Measurements from ENCODE around the gene PRDM2.

The PRDM2 gene

GRCh38 chr1:13760921-13761320 lies 60.9 kb downstream of the PRDM2 start:
- Histone ChIP-seq H3K79me2 (ENCODE audit: insufficient read depth, low read length) (peaks cover 100% of the 10 kb centered on the region), H2AFZ (ENCODE audit: low read depth, low read length, severe bottlenecking) (no peak overlapping the region), H3K27ac (ENCODE audit: low read depth, low read length) (no peak overlapping the region), H3K9me2 (replicated peaks; ENCODE audit: insufficient read depth, low read length) (no peaks in the 10 kb centered on the region), H3K9me3 (ENCODE audit: insufficient read depth, low read length) (no peaks in the 10 kb centered on the region), H3K36me3 (ENCODE audit: low read length) (peaks cover 7% of the 10 kb centered on the region; the same call in 1 of the 2 replicates), H3K27me3 (ENCODE audit: low read length) (no peaks in the 10 kb centered on the region), H3K9ac (ENCODE audit: low read length) (no peak overlapping the region), H3F3A (ENCODE audit: insufficient read depth) (peaks cover 11% of the 10 kb centered on the region; the same call in 1 of the 2 replicates), H3K4me2 (ENCODE audit: low read depth, low read length, poor library complexity, severe bottlenecking) (no peak overlapping the region), H4K20me1 (ENCODE audit: low read depth, low read length) (peaks cover 84% of the 10 kb centered on the region), H3K4me3 (ENCODE audit: insufficient read depth, low read length, poor library complexity, severe bottlenecking) (no peak overlapping the region)
- TF ChIP-seq EZH2phosphoT487 (conservative IDR thresholded peaks at IDR 0.05; ENCODE audit: low read length) (no peak), CTCF (IDR thresholded peaks at IDR 0.05; ENCODE audit: insufficient read depth, low read length, poor library complexity, severe bottlenecking) (no peak)

GRCh38 chr1:13761883-13762282 lies 61.9 kb downstream of the PRDM2 start:
- H3K79me2 ChIP-seq (ENCODE audit: insufficient read depth, low read length): peaks cover 100% of the 10 kb centered on the region
- TF ChIP-seq EZH2phosphoT487 (conservative IDR thresholded peaks at IDR 0.05; ENCODE audit: low read length) (no peak), CTCF (IDR thresholded peaks at IDR 0.05; ENCODE audit: insufficient read depth, low read length, poor library complexity, severe bottlenecking) (no peak)
- no peaks in the 10 kb centered on the region for H3K27me3 ChIP-seq (ENCODE audit: low read length)
- peaks cover 84% of the 10 kb centered on the region for H4K20me1 ChIP-seq (ENCODE audit: low read depth, low read length)
- peak overlapping the region; percentile 27 for H3K4me2 ChIP-seq (ENCODE audit: low read depth, low read length, poor library complexity, severe bottlenecking)
- H3F3A ChIP-seq (ENCODE audit: insufficient read depth): peaks cover 12% of the 10 kb centered on the region; the same call in 1 of the 2 replicates
- H3K9me3 ChIP-seq (ENCODE audit: insufficient read depth, low read length): no peaks in the 10 kb centered on the region
- H3K9ac ChIP-seq (ENCODE audit: low read length): no peak overlapping the region
- H2AFZ ChIP-seq (ENCODE audit: low read depth, low read length, severe bottlenecking): no peak overlapping the region
- H3K36me3 ChIP-seq (ENCODE audit: low read length): peaks cover 7% of the 10 kb centered on the region; the same call in 1 of the 2 replicates
- no peak overlapping the region for H3K4me3 ChIP-seq (ENCODE audit: insufficient read depth, low read length, poor library complexity, severe bottlenecking)
- H3K27ac ChIP-seq (ENCODE audit: low read depth, low read length): no peak overlapping the region
- no peaks in the 10 kb centered on the region for H3K9me2 ChIP-seq (replicated peaks; ENCODE audit: insufficient read depth, low read length)

DNA sequence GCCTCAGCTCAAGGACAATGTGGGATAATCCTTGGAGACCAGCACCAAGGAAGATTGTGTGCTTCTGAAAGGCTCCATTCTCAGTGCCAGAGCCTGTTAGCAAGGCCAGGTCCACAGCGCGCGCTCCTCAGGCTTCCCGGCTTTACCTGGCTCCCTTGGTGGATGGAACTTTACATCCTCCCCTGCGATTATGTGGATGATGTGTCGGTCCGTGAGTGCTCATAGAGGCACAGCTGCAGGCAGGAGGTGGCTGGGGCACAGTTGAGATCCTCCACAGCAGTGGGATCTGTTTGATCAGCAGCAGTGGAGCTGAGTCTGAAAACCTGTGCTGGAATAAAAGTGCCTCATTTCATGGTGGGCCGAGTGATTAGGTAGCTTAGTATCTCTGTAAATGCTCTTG lies 62.7 kb downstream of the PRDM2 start:
- Histone ChIP-seq H3K9ac (ENCODE audit: low read length) (0 out of 2 replicates have a peak overlapping the region, but pooled peaks have one; percentile 2), H3K27ac (ENCODE audit: low read depth, low read length) (peak overlapping the region; percentile 24; the same call in 1 of the 2 replicates), H3K27me3 (ENCODE audit: low read length) (no peaks in the 10 kb centered on the region), H3K9me2 (replicated peaks; ENCODE audit: insufficient read depth, low read length) (no peaks in the 10 kb centered on the region), H3K9me3 (ENCODE audit: insufficient read depth, low read length) (no peaks in the 10 kb centered on the region), H2AFZ (ENCODE audit: low read depth, low read length, severe bottlenecking) (no peak overlapping the region), H4K20me1 (ENCODE audit: low read depth, low read length) (peaks cover 82% of the 10 kb centered on the region), H3K4me2 (ENCODE audit: low read depth, low read length, poor library complexity, severe bottlenecking) (peak overlapping the region; percentile 27), H3F3A (ENCODE audit: insufficient read depth) (peaks cover 7% of the 10 kb centered on the region; the same call in 1 of the 2 replicates), H3K79me2 (ENCODE audit: insufficient read depth, low read length) (peaks cover 100% of the 10 kb centered on the region), H3K36me3 (ENCODE audit: low read length) (peaks cover 4% of the 10 kb centered on the region; the same call in 1 of the 2 replicates), H3K4me3 (ENCODE audit: insufficient read depth, low read length, poor library complexity, severe bottlenecking) (no peak overlapping the region)
- TF ChIP-seq CTCF (IDR thresholded peaks at IDR 0.05; ENCODE audit: insufficient read depth, low read length, poor library complexity, severe bottlenecking): no peak

All from SU-DHL-6 (cell line).